ENCODE results near the gene TUFT1.
"Not testable (repeated sequence)": the region's sequence is repeated elsewhere in the genome, so short reads cannot be mapped to it uniquely, and the experiment has no call there.

The TUFT1 gene

GRCh38 chr1:151581921-151582320 lies 41.8 kb downstream of the TUFT1 start:
- DNase-seq = no peak

- DNase-seq = no peak
Measured at GRCh38 chr1:151583796-151584195, 43.7 kb downstream of the TUFT1 start.

GRCh38 chr1:151584278-151584677 lies 44.2 kb downstream of the TUFT1 start:
- no peak for DNase-seq

GRCh38 chr1:151584780-151585179 lies 44.7 kb downstream of the TUFT1 start:
- no peak for DNase-seq

GRCh38 chr1:151585622-151586021 lies 45.5 kb downstream of the TUFT1 start:
- DNase-seq = no peak

- DNase-seq = no peak
Measured at GRCh38 chr1:151590961-151591360, 50.9 kb downstream of the TUFT1 start.

- no peak for DNase-seq
Measured at GRCh38 chr1:151593730-151594129, 53.6 kb downstream of the TUFT1 start.

GRCh38 chr1:151594143-151594625 lies 54.1 kb downstream of the TUFT1 start:
- peak; percentile 79 for DNase-seq

GRCh38 chr1:151596166-151596953 lies 56.3 kb downstream of the TUFT1 start:
- no peak for DNase-seq

- DNase-seq = not testable (repeated sequence)
Measured at GRCh38 chr1:151602550-151602949, 62.4 kb downstream of the TUFT1 start.

- DNase-seq = no peak
Measured at GRCh38 chr1:151604291-151604690, 64.2 kb downstream of the TUFT1 start.

- no peak for DNase-seq
Measured at GRCh38 chr1:151606384-151606783, 66.3 kb downstream of the TUFT1 start.

GRCh38 chr1:151606857-151607256 lies 66.7 kb downstream of the TUFT1 start:
- no peak for DNase-seq

GRCh38 chr1:151610142-151610541 lies 70.0 kb downstream of the TUFT1 start:
- DNase-seq = no peak

- no peak for DNase-seq
Measured at GRCh38 chr1:151611288-151611790, 71.2 kb downstream of the TUFT1 start.

- DNase-seq = peak; percentile 81
Measured at GRCh38 chr1:151611832-151612500, 71.9 kb downstream of the TUFT1 start, which contains the start of gene SNX27. SNX27 (plus strand) TSS chr1:151612050; CDS start chr1:151612202, 152 bp downstream.

- DNase-seq = peak; percentile 10
Measured at GRCh38 chr1:151612501-151613281, 72.6 kb downstream of the TUFT1 start.

GRCh38 chr1:151613282-151613780 lies 73.2 kb downstream of the TUFT1 start:
- DNase-seq = no peak

GRCh38 chr1:151615711-151616504 lies 75.8 kb downstream of the TUFT1 start:
- DNase-seq = no peak

- DNase-seq = no peak
Measured at GRCh38 chr1:151616505-151616849, 76.4 kb downstream of the TUFT1 start.

- no peak for DNase-seq
Measured at GRCh38 chr1:151618003-151618402, 77.9 kb downstream of the TUFT1 start.

GRCh38 chr1:151618470-151618869 lies 78.4 kb downstream of the TUFT1 start:
- no peak for DNase-seq

Data from activated T-cell treated with anti-CD3 and anti-CD28 coated beads for 4 hours (primary cell).